GM19395 (cell line): ENCODE measurements around the gene BTBD19.
"Not testable (repeated sequence)": the region's sequence is repeated elsewhere in the genome, so short reads cannot be mapped to it uniquely, and the experiment has no call there.

Experiments
- ATAC-seq: cut with Tn5 transposase; IDR thresholded peaks from one replicate; pipeline ENCODE4 v1.9.1; 2021; ENCODE audit warnings: mild to moderate bottlenecking, moderate library complexity; ENCODE audit not compliant: unreplicated experiment

Gene BTBD19

GRCh38 chr1:44808063-44808937 is at the start of gene BTBD19:
TSS of gene BTBD19 (plus strand) at chr1:44808523. CDS start at chr1:44808821, 298 bp downstream.
- peak; percentile 33 for ATAC-seq

- no peak for ATAC-seq
Observed at GRCh38 chr1:44759077-44759476, 49.2 kb upstream of the BTBD19 start.

- ATAC-seq = no peak
Observed at GRCh38 chr1:44760876-44761275, 47.4 kb upstream of the BTBD19 start.

DNA sequence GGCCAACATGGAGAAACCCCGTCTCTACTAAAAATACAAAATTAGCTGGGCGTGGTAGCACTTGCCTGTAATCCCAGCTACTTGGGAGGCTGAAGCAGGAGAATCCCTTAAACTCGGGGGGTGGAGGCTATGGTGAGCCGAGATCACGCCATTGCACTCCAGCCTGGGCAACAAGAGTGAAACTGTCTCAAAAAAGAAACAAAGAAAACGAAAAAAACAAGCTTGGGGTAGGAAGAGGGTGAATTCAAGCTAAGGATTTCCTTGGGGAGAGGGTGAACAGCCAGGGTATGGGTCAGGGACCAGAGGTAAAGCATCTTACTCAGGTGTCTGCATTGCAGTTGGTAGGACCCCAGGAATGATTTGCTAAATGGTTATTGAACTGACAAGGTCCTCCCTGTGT is 41.9 kb upstream of the BTBD19 start:
- ATAC-seq = not testable (repeated sequence)

GRCh38 chr1:44775078-44775929 is 33.0 kb upstream of the BTBD19 start, which contains the start of gene RPS8:
TSS of gene RPS8 (plus strand) at chr1:44775540. CDS start at chr1:44775597, 57 bp downstream.
- peak; percentile 86 for ATAC-seq

GRCh38 chr1:44775930-44776729 is 32.2 kb upstream of the BTBD19 start:
- peak; percentile 18 for ATAC-seq

DNA sequence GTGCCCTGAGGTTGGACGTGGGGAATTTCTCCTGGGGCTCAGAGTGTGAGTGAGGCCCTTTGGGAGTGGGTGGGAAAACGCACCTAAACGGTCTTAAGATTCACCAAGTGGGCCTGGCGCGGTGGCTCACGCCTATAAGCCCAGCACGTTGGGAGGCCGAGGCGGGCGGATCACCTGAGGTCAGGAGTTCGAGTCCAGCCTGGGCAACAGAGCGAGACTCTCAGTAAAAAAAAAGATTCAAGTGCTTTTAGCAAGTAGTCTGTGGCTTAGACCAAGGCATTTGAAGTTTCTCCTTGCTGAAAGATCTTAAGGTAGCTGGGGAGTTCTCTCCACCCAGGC is 31.6 kb upstream of the BTBD19 start:
- ATAC-seq = no peak

DNA sequence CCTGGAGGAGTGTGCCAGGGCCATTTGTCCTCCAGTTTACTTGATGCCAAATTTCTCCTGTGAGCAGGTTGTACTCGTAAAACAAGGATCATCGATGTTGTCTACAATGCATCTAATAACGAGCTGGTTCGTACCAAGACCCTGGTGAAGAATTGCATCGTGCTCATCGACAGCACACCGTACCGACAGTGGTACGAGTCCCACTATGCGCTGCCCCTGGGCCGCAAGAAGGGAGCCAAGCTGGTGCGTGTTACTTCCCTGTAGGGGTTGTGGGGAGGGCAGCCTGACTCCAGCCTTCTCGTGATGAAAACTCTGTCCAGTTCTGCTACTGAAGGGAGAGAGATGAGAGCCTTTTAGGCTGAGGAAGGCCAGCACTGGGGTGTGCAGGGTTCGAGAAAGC is 30.8 kb upstream of the BTBD19 start:
- no peak for ATAC-seq

DNA sequence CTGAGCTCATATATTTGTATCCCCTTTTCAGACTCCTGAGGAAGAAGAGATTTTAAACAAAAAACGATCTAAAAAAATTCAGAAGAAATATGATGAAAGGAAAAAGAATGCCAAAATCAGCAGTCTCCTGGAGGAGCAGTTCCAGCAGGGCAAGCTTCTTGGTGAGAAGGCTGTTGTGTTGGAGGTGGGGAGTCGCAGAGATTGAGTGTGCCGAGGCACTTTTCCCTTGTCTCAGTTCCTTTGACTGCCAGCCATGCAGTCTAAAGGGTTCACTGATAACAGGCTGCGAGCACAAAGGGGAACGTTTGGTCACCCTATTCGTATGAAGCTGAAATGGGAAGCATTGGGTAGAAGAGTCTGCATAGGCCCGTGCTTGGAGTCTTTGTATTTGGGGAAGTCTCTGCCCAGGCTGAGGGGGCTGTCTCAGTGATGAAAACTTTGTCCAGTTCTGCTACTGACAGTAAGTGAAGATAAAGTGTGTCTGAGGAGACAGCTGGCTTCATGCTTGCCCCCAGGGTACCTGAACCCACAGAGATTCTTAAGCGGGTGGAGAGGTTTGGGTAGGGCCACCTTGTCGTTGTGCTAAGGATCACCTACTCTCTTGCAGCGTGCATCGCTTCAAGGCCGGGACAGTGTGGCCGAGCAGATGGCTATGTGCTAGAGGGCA is 30.2 kb upstream of the BTBD19 start:
- ATAC-seq = no peak

DNA sequence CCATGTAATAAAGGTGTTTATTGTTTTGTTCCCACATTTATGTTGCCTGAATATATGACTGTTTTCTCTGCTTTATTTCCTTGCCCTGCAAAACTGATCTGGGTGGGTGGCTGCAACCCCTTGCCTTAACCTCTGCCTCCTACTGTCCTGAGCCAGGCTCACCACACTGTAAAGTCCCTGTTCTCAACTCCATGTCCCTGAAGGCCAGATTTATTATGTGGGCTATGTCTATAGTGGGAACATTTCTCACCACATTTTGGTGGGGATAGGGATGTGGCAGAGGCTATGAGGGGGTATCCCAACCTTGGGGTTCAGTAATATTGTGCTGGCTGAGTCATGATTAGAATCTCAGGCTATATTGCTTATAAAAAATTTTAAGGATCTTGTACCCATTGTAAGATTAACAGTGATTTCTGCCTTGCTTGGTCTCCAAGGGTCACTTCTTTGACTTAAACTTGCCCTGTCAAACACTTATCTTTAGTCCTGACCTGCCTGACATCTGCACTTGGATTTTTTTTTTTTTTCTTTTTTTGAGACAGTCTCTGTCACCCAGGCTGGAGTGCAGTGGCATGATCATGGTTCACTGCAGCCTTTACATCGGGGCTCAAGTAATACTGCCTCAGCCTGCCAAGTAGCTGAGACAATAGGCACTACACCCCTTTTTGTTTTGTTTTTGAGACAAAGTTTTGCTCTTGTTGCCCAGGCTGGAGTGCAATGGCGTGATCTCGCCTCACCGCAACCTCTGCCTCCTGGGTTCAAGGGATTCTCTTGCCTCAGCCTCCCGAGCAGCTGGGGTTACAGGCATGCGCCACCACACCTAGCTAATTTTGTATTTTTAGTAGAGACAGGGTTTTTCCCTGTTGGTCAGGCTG is 29.4 kb upstream of the BTBD19 start:
- ATAC-seq = no peak

GRCh38 chr1:44780583-44781121 is 27.7 kb upstream of the BTBD19 start:
- ATAC-seq = no peak

DNA sequence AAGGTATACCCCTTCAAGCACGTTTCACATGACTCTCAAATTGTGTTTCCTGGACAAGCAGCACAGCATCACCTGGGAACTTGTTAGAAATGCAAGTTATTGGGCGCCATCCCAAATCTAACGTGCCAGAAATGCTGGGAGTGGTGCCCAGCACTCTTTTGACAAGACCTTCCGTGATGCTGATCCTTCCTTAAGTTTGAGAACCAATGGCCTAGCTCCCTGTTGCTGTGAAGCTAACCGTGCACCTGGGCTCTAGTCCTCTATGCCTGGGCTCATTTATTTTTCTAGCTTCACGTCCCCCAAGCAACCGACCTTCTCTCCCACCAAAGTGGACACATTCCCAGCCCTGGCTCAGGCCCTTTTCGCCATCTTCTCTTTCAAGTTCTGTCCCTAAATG is 24.6 kb upstream of the BTBD19 start:
- no peak for ATAC-seq

DNA sequence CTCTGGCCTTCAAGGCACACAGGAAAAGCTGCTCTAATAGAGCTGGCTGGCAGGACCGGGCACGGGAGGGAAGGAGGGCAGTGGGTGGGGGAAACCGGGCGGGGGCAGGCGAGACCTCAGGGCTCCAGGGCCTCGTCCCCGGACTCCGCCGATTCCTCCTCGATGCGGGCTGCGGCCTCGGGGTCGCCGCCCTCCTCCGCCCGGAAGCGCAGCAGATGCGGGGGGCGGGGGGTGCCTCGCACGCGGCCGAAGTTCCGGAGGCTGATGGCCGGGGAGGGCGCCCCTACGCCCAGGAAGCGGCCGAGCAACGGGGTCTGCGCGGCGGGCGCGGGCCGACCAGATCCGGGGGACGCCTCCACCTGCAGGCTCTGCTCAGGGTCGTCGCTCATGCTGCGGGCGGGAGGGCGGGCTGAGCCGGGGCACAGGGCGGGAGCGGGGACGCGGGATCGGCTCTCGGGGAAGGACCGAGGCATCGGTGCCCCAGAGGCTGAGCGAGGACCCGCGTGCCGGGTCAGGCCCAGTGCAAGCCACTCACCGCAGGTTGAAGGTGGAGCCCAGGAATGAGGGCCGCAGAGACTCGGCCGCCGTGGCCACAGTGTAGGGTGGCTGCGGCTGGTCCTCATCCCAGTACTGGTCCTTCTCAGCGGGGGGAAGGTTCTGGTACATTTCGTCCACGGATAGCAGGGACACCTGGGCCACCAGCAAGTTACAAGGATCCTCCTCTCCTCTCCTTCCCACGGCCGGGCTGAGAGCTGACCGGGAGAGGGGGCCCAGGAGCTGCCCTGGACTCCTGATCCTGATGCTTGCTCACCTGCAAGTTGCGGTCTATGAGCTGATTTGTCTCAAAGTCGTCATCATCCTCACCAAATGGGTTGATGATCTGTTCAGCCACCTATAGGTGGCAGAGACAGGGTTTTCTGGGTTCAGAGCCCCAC is 24.0 kb upstream of the BTBD19 start:
- no peak for ATAC-seq

DNA sequence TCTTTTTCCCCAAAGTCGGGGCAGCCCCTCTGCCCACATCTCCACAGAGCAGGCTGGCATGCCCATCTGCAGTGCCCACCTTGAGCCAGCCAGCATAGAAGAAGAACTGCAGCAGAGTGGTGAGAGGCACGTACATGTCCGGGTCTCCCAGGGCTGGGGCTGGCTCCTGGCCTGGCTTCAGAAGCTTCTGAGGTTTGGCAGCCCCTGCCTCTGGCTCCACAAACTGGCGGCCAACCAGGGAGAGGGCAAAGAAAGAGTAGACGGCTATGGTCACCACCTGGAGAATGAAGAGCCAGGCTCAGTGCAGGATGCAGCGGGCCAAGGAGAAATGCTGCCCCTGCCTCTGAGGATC is 23.3 kb upstream of the BTBD19 start:
- ATAC-seq = no peak

DNA sequence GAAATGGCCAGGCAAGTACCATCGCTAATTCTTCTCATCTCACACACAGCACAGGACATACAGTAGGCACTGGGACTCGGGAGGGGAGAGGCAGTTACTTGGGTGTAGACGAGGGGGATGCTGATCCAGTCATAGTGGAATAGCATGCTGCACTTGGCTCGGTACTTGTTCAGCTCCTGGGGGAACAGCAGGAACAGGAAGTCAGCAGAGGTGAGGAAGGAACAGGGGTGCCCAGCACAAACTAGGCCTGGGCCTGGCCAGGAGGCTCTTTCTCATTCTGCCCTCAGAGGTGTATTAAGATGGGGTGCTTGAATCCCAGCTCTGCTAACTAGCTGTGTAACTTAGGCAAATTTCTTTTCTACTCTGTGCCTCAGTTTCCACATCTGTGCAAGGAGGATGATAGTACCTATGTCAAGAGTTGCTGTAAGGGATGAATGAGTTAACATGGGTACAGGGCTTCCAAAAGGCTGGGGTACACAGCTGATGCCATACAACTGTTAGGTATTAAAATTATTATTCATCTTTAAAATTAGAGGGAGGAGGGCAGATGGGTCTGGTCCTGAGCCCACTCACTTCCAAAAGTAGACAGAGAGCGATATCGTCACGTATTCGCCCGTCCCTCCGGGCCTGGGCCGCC is 22.7 kb upstream of the BTBD19 start:
- no peak for ATAC-seq

DNA sequence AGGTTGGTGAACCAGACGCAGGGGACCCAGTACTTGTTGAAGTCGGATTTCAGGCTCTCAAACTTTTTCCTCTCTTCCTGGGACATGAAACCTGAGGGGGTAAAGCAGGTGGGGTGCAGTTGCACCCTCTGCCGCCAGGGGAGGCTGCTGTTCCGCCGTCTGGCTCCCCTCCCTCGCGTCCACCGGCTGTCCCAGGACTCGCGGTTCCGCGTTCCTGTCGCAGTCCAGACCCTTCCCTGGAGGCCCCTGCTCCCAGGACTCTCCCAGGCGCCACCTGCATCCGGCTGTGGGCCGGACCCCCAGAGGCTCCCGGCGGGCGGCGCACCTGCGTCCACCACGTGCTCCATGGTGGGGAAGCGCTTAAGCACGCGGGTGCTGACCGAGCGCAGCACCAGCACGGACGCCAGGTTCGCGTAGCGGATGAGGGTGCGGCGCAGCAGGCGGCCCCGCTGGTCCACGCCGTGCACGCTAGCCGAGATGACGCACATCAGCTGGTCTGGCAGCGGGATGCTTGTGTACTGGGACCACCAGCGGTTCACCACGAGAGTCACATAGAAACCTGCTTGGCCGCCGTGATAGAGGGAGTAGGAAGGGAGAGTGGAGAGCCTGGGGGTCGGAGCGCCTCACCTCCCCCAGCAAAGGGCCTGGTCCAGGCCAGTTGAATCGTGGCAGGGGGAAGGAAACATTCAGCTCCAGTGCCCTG is 22.0 kb upstream of the BTBD19 start:
- no peak for ATAC-seq

DNA sequence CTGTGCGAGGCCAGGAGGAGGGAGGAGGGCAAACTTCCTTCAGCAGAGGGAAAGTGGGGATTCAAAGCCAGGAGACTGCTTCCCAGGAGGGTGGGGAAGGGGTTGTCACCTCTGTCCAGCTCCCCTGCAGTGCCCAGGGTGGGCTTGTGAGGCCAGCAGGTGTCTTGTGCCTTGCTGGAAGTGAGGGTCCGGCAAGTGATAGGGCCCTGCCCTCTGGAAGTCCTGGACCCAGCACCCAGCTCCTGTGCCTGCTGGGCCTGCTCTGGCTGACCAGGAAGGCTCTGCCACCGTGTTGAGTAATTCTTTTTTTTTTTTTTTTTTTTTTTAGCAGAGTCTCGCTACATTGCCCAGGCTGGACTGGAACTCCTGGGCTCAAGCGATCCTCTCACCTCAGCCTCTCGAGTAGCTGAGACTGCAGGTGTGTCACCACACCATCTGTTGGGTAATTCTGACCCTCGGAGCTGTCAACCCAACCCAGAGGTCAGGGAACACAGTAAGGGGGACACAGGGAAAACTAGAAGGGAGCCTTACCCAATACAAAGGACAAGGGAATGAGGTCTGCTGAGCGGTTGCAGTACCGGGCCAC is 21.4 kb upstream of the BTBD19 start:
- no peak for ATAC-seq
